ENCODE data around the gene MMP24OS. TPM values are rescaled to one million over a fixed set of nuclear protein-coding genes. Genes with fewer than 3 reads are reported as not detected.

Gene MMP24OS
- total and polyA plus RNA-seq, 2 donors (not counting 3 experiments of a cell fraction or from before 2014, with no cell fraction given) = 35.1 to 55.6 TPM

DNA sequence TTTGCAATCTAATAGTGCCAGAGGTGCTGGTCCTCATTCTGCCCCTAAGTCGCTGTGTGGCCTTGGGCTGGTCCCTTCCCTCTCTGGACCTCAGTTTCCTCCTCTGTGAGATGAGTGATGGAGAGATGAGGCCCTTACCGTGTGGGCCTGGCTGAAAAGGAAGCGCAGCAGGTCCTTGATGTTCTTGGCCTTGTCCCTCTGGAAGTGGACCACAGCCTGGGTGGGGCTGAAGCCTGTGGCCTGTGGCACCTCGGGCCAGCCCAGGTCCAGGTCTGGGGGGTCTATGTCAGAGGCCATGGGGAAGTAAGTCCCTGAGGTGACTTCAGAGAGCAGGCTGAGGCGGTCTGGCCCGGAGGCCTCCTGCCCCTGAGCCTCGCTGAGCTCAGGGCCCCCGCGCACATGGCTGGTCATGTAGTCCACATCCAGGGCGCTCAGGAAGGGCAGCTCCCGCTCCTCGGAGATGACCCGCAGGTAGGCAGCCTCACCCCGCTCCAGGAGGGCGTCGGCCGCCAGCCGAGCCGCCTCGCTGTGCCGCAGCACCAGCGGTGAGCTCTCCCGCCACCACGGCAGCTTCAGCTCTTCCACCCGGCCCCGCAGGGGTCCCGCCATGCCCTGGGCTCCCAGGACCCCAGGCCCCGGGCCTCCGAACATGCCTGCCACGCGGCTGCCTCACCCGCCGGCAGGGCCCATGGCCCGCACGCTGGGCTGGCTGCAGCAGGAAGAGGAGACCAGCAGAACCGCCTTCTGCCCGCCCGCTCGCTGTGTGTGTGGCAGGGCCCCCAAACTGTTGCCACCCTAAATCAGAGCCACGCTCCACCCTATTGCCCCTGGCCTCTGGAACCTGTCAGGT, 14.0 kb upstream of the MMP24OS start, which contains the start of gene FAM83C:
Gene FAM83C, minus strand, starts transcription at position 772 of the 850 bp plus-strand sequence. Its CDS starts 121 bp downstream, at position 651.
- Histone ChIP-seq H3K4me3 (replicated peaks in 1 of 3; ENCODE audit: insufficient read depth in 1 of 3, low read depth in 1 of 3, low read length in 3 of 3) (no peak within 1 kb of the TSS), H3K4me1 (ENCODE audit: control insufficient read depth, extremely low read depth, insufficient read depth, low read length) (peaks cover 5% of the 10 kb centered on the region), H3K9me3 (replicated peaks; ENCODE audit: control insufficient read depth, insufficient read depth, low read length) (no peaks in the 10 kb centered on the region), H3K79me2 (ENCODE audit: control insufficient read depth, insufficient read depth, low read length) (no peaks in the 10 kb centered on the region), H3K4me2 (ENCODE audit: insufficient read depth, low read length) (no peak within 1 kb of the TSS), H3K9me1 (replicated peaks; ENCODE audit: control insufficient read depth, extremely low read depth, insufficient read depth, low read length) (no peaks in the 10 kb centered on the region), H3K27ac (ENCODE audit: insufficient read depth, low read depth, low read length) (no peak within 1 kb of the TSS), H3K36me3 (ENCODE audit: control insufficient read depth in 2 of 2, extremely low read depth in 1 of 2, insufficient read depth in 2 of 2, low read length in 2 of 2) (no peaks in the 10 kb centered on the region), H4K20me1 (replicated peaks; ENCODE audit: control insufficient read depth, extremely low read depth, insufficient read depth, low read length) (no peaks in the 10 kb centered on the region), H3K27me3 (ENCODE audit: control insufficient read depth in 2 of 2, insufficient read depth in 2 of 2, low read length in 2 of 2) (peaks cover 0 to 2% of the 10 kb centered on the region in 2 experiments), H3K9ac (replicated peaks; ENCODE audit: extremely low read depth, insufficient read depth, low read length) (no peak within 1 kb of the TSS), H2AFZ (ENCODE audit: low read depth, low read length) (no peak within 1 kb of the TSS)
- TF ChIP-seq EZH2 (IDR thresholded peaks at IDR 0.05; ENCODE audit: borderline replicate concordance, low read depth, low read length, severe bottlenecking) (no peak), GATA2 (IDR thresholded peaks at IDR 0.05; ENCODE audit: insufficient read depth, insufficient read length, low read depth, low read length) (no peak), JUN (IDR thresholded peaks at IDR 0.05; ENCODE audit: borderline replicate concordance, insufficient read depth, insufficient read length, low read depth) (no peak), MYC (IDR thresholded peaks at IDR 0.05; ENCODE audit: low read depth, low read length) (no peak), POLR2A (IDR thresholded peaks at IDR 0.05; ENCODE audit: low read depth, low read length) (no peak), POLR2AphosphoS5 (IDR thresholded peaks at IDR 0.05; ENCODE audit: insufficient read depth, low read depth, low read length) (no peak), FOS (IDR thresholded peaks at IDR 0.05; ENCODE audit: borderline replicate concordance, insufficient read depth, low read length) (no peak)
- TF ChIP-seq, protein P1, sequence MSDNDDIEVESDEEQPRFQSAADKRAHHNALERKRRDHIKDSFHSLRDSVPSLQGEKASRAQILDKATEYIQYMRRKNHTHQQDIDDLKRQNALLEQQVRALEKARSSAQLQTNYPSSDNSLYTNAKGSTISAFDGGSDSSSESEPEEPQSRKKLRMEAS (IDR thresholded peaks at IDR 0.05; ENCODE audit: insufficient read depth, insufficient read length) = no peak
- TF ChIP-seq, protein P2, sequence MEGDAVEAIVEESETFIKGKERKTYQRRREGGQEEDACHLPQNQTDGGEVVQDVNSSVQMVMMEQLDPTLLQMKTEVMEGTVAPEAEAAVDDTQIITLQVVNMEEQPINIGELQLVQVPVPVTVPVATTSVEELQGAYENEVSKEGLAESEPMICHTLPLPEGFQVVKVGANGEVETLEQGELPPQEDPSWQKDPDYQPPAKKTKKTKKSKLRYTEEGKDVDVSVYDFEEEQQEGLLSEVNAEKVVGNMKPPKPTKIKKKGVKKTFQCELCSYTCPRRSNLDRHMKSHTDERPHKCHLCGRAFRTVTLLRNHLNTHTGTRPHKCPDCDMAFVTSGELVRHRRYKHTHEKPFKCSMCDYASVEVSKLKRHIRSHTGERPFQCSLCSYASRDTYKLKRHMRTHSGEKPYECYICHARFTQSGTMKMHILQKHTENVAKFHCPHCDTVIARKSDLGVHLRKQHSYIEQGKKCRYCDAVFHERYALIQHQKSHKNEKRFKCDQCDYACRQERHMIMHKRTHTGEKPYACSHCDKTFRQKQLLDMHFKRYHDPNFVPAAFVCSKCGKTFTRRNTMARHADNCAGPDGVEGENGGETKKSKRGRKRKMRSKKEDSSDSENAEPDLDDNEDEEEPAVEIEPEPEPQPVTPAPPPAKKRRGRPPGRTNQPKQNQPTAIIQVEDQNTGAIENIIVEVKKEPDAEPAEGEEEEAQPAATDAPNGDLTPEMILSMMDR (IDR thresholded peaks at IDR 0.05; ENCODE audit: extremely low read depth in 1 of 2, insufficient read depth in 1 of 2, low read depth in 1 of 2, low read length in 2 of 2) = no peak
- dilution Hi-C loops (cut with MboI; ENCODE audit: extremely low pct_ligation_motif_present, low sequenced_read_pairs) (no loop called here), intact Hi-C loops (cut with micrococcal nuclease) (no loop called here)
- no TSS peak for BruUV-seq (replicated peaks)
- DNase-seq (ENCODE audit: low read depth, low spot score) (no peak), FAIRE-seq (no peak)
- ChIA-PET POLR2A (no interaction called here), CTCF (interaction anchor here (4.9 kb wide), 1 partner anchor 11 kb away, joined by 24 read pairs; no protein-coding TSS in a partner anchor)
